ENCODE measurements around the gene SMIM23.

SMIM23 gene

GRCh38 chr5:171813813-171814490, 28.3 kb downstream of the SMIM23 start:
- no peak for ATAC-seq (ENCODE audit: low read depth)
- H3K4me1 Mint-ChIP-seq = no peaks in the 10 kb centered on the region

GRCh38 chr5:171816666-171817065, 31.0 kb downstream of the SMIM23 start:
- Mint-ChIP-seq H3K4me3 (no peak overlapping the region), H3K9me3 (no peaks in the 10 kb centered on the region), H3K36me3 (no peaks in the 10 kb centered on the region), H3K27me3 (peaks cover 8% of the 10 kb centered on the region), H3K4me1 (no peaks in the 10 kb centered on the region), H3K27ac (no peak overlapping the region)
- no peak for DNase-seq (ENCODE audit: low spot score in 2 of 2)
- ATAC-seq (ENCODE audit: low read depth) = no peak

More at GRCh38 chr5:171813813-171814490, 28.3 kb downstream of the SMIM23 start:
- no peaks in the 10 kb centered on the region for H3K36me3 Mint-ChIP-seq
- H3K4me3 Mint-ChIP-seq = no peak overlapping the region
- H3K27me3 Mint-ChIP-seq = peaks cover 6% of the 10 kb centered on the region
- peaks cover 6% of the 10 kb centered on the region for H3K9me3 Mint-ChIP-seq
- no peak overlapping the region for H3K27ac Mint-ChIP-seq
- no peak for DNase-seq (ENCODE audit: low spot score in 2 of 2)

GRCh38 chr5:171820561-171820960, 34.9 kb downstream of the SMIM23 start:
- H3K9me3 Mint-ChIP-seq = no peaks in the 10 kb centered on the region
- ATAC-seq (ENCODE audit: low read depth) (no peak), DNase-seq (ENCODE audit: low spot score in 2 of 2) (no peak)
- H3K36me3 Mint-ChIP-seq = no peaks in the 10 kb centered on the region
- H3K4me3 Mint-ChIP-seq = no peak overlapping the region
- no peaks in the 10 kb centered on the region for H3K4me1 Mint-ChIP-seq
- H3K27ac Mint-ChIP-seq = no peak overlapping the region
- H3K27me3 Mint-ChIP-seq = peaks cover 7% of the 10 kb centered on the region

- Mint-ChIP-seq H3K4me3 (no peak overlapping the region), H3K4me1 (no peaks in the 10 kb centered on the region), H3K27me3 (peaks cover 7% of the 10 kb centered on the region), H3K27ac (no peak overlapping the region), H3K9me3 (no peaks in the 10 kb centered on the region), H3K36me3 (no peaks in the 10 kb centered on the region)
- ATAC-seq (ENCODE audit: low read depth) (no peak), DNase-seq (ENCODE audit: low spot score in 2 of 2) (no peak)
Observed at GRCh38 chr5:171821286-171821685, 35.7 kb downstream of the SMIM23 start.

GRCh38 chr5:171823269-171823668, 37.7 kb downstream of the SMIM23 start:
- DNase-seq (ENCODE audit: low spot score in 2 of 2) (no peak), ATAC-seq (ENCODE audit: low read depth) (no peak)
- H3K9me3 Mint-ChIP-seq = no peaks in the 10 kb centered on the region
- H3K36me3 Mint-ChIP-seq = no peaks in the 10 kb centered on the region
- no peak overlapping the region for H3K4me3 Mint-ChIP-seq
- no peak overlapping the region for H3K27ac Mint-ChIP-seq
- peaks cover 5% of the 10 kb centered on the region for H3K27me3 Mint-ChIP-seq
- no peaks in the 10 kb centered on the region for H3K4me1 Mint-ChIP-seq

- Mint-ChIP-seq H3K27ac (no peak overlapping the region), H3K9me3 (no peaks in the 10 kb centered on the region), H3K4me1 (no peaks in the 10 kb centered on the region), H3K27me3 (peaks cover 3% of the 10 kb centered on the region), H3K36me3 (no peaks in the 10 kb centered on the region), H3K4me3 (no peak overlapping the region)
- DNase-seq (ENCODE audit: low spot score in 2 of 2) (no peak), ATAC-seq (ENCODE audit: low read depth) (no peak)
Observed at GRCh38 chr5:171825051-171825450, 39.4 kb downstream of the SMIM23 start.

DNA sequence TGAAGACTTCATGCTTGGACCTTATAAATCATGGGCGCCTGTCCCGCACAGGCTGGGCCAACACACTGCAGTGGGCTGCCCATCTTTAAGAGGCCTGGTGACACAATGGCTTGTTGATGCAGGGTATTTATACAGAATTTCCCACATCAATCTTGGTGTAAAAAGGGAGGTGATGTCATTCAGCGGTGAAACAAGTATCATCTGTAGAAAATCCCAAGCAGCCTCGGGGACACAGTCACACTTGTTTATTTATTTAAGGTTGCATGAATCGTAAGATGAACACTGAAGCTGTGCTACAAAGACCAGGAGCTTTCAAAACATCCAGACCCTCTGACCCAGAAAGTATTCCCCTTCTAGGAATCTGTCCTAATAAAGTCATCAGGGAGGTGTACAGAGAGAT, 40.5 kb downstream of the SMIM23 start:
- Mint-ChIP-seq H3K4me1 (no peaks in the 10 kb centered on the region), H3K36me3 (no peaks in the 10 kb centered on the region), H3K27ac (no peak overlapping the region), H3K9me3 (peaks cover under 1% of the 10 kb centered on the region), H3K4me3 (no peak overlapping the region), H3K27me3 (peaks cover 3% of the 10 kb centered on the region)
- DNase-seq (ENCODE audit: low spot score in 2 of 2) = no peak
- ATAC-seq (ENCODE audit: low read depth) = no peak

DNA sequence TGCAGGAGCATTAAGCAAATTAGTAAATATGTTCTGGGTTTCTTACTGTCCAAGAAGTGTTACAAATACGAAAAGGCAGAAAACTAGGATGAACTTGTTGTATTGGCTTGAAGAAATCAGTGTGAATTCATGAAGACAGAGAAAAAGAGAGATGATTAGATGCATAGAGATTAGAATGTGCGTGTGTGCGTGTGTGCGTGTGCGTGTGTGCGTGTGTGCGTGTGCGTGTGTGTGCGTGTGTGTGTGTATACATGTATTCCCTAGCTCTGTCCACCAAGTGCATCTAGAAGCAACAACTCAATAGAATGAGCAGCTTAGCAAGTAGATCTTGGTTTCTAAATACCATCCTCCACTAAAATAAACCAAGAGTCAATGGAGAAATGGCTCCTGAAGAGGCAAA, 41.5 kb downstream of the SMIM23 start:
- ATAC-seq (ENCODE audit: low read depth) (no peak), DNase-seq (ENCODE audit: low spot score in 2 of 2) (no peak)
- Mint-ChIP-seq H3K36me3 (no peaks in the 10 kb centered on the region), H3K4me3 (no peak overlapping the region), H3K27ac (no peak overlapping the region), H3K27me3 (peaks cover 3% of the 10 kb centered on the region), H3K4me1 (no peaks in the 10 kb centered on the region), H3K9me3 (peaks cover 5% of the 10 kb centered on the region)

DNA sequence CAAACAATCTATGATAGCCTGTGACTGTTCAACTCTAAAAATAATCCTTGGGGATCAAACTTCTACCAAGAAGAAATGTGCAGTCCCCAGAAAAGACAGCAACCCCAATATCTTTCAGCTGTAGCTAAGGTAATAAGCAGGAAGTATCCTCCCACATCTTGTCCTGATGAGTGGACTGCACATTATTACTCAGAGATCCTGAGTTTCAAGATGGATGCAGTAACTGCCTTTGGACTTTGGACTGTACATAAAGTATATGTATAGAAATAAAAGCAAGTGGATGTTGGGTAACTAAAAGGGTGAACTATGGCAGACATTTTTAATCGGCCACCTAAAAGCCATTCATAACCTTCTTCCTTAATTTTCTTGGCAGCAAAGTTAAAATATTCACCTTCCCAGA, 45.1 kb downstream of the SMIM23 start:
- ATAC-seq (ENCODE audit: low read depth) = no peak
- no peak overlapping the region for H3K4me3 Mint-ChIP-seq
- H3K27ac Mint-ChIP-seq = no peak overlapping the region
- no peak for DNase-seq (ENCODE audit: low spot score in 2 of 2)
- H3K4me1 Mint-ChIP-seq = no peaks in the 10 kb centered on the region
- peaks cover 14% of the 10 kb centered on the region for H3K36me3 Mint-ChIP-seq
- peaks cover 5% of the 10 kb centered on the region for H3K9me3 Mint-ChIP-seq
- H3K27me3 Mint-ChIP-seq = peaks cover 3% of the 10 kb centered on the region

- peaks cover 5% of the 10 kb centered on the region for H3K9me3 Mint-ChIP-seq
- no peak overlapping the region for H3K4me3 Mint-ChIP-seq
- ATAC-seq (ENCODE audit: low read depth) = no peak
- no peaks in the 10 kb centered on the region for H3K27me3 Mint-ChIP-seq
- no peak overlapping the region for H3K27ac Mint-ChIP-seq
- no peak for DNase-seq (ENCODE audit: low spot score in 2 of 2)
- peaks cover 18% of the 10 kb centered on the region for H3K36me3 Mint-ChIP-seq
- no peaks in the 10 kb centered on the region for H3K4me1 Mint-ChIP-seq
Observed at GRCh38 chr5:171832775-171833174, 47.2 kb downstream of the SMIM23 start.

DNA sequence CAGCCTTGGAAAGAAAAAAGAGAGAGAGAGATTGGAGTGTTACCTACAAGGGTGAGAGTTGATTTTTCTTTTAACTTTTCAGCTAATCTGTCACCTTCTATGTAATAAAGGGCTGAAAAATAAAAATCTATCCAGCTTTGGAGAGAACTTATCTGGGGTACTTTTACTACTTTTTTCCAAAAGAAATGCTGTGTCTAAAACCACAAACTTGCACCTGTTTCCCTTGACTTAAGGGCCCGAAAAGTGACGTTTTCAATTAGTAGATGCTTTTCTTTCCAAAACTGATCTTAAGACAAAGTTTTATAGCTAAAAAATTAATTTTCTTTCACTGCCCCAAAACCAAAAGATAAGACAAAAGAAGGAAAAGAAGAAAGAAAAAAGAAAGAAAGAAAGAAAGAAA, 48.8 kb downstream of the SMIM23 start:
- no peak for DNase-seq (ENCODE audit: low spot score in 2 of 2)
- no peak for ATAC-seq (ENCODE audit: low read depth)
- Mint-ChIP-seq H3K27me3 (no peaks in the 10 kb centered on the region), H3K9me3 (peaks cover 5% of the 10 kb centered on the region), H3K4me3 (no peak overlapping the region), H3K36me3 (peaks cover 18% of the 10 kb centered on the region), H3K4me1 (no peaks in the 10 kb centered on the region), H3K27ac (no peak overlapping the region)

DNA sequence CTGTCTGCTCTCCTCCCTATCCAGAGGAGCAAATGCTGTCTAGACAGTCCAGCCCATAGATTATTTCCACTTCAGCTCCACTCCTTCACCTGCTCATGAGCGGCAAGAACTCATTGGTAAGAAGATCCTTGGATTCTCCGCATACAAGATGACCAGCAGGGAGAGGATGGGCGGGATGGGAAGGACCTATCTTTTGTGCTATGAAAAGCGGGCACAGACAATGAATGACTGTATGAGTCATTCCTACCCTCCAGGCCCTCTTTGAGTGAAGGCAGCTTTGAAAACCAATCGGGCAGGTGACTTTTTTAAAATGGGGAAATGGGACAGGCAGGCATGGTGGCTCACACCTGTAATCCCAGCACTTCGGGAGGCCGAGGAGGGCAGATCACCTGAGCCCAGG, 49.4 kb downstream of the SMIM23 start:
- Mint-ChIP-seq H3K9me3 (peaks cover 5% of the 10 kb centered on the region), H3K4me3 (no peak overlapping the region), H3K27ac (no peak overlapping the region), H3K27me3 (no peaks in the 10 kb centered on the region), H3K36me3 (peaks cover 19% of the 10 kb centered on the region), H3K4me1 (no peaks in the 10 kb centered on the region)
- no peak for ATAC-seq (ENCODE audit: low read depth)
- DNase-seq (ENCODE audit: low spot score in 2 of 2) = no peak

GRCh38 chr5:171837522-171837921, 51.9 kb downstream of the SMIM23 start:
- no peaks in the 10 kb centered on the region for H3K9me3 Mint-ChIP-seq
- no peaks in the 10 kb centered on the region for H3K4me1 Mint-ChIP-seq
- no peak overlapping the region for H3K4me3 Mint-ChIP-seq
- no peak for DNase-seq (ENCODE audit: low spot score in 2 of 2)
- no peak for ATAC-seq (ENCODE audit: low read depth)
- H3K27ac Mint-ChIP-seq = no peak overlapping the region
- no peaks in the 10 kb centered on the region for H3K27me3 Mint-ChIP-seq
- H3K36me3 Mint-ChIP-seq = peaks cover 33% of the 10 kb centered on the region

- Mint-ChIP-seq H3K4me1 (no peaks in the 10 kb centered on the region), H3K9me3 (no peaks in the 10 kb centered on the region), H3K4me3 (no peak overlapping the region), H3K27me3 (no peaks in the 10 kb centered on the region), H3K27ac (no peak overlapping the region), H3K36me3 (peaks cover 30% of the 10 kb centered on the region)
- no peak for ATAC-seq (ENCODE audit: low read depth)
- DNase-seq (ENCODE audit: low spot score in 2 of 2) = no peak
Observed at GRCh38 chr5:171838066-171838465, 52.4 kb downstream of the SMIM23 start.

DNA sequence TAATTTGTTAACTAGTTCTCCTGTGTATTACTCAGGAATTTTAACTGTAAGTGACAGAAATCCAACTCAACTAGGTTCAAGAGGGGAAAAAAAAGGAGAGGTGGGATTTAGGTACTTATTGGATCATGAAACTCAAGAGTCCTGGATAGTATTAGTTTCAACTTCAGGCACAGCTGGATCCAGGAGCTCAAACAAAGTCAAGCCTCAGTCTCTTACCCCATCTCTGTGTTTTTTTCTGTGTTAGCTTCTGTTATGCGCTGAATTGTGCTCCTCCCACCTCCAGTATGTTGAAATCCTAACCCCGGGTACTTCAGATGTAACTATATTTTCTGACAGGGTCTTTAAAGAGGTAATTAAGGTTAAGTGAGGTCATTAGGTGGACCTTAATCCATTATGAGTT, 53.5 kb downstream of the SMIM23 start:
- no peak overlapping the region for H3K4me3 Mint-ChIP-seq
- no peaks in the 10 kb centered on the region for H3K9me3 Mint-ChIP-seq
- peaks cover 25% of the 10 kb centered on the region for H3K36me3 Mint-ChIP-seq
- DNase-seq (ENCODE audit: low spot score in 2 of 2) = no peak
- no peaks in the 10 kb centered on the region for H3K4me1 Mint-ChIP-seq
- H3K27ac Mint-ChIP-seq = no peak overlapping the region
- ATAC-seq (ENCODE audit: low read depth) = no peak
- H3K27me3 Mint-ChIP-seq = no peaks in the 10 kb centered on the region
